Tibial nerve (tissue), 4 donors: Measurements from ENCODE around the gene PGGHG. TPM values are rescaled to one million over a fixed set of nuclear protein-coding genes. Genes with fewer than 3 reads are reported as not detected.

Source experiments
- DNase-seq, 2 donors: peaks; one replicate each; pipeline ENCODE4 v3.0.0-alpha.2; 2019; ENCODE audit warnings: low spot score in 2 of 2
- H3K27ac ChIP-seq, 4 donors: fragments of 200-600 bp; sonication (generic) in 3 of 4; one replicate each; pipeline ENCODE4 v1.5.1; 2017 to 2019; ENCODE audit warnings: mild to moderate bottlenecking in 1 of 4
- H3K27me3 ChIP-seq, 2 donors: fragments of 200-600 bp; sonication (generic) in 1 of 2; one replicate each; pipeline versions ENCODE4 v1.5.1 to v1.6.0; 2017 to 2019
- H3K36me3 ChIP-seq, 3 donors: fragments of 200-600 bp; sonication (generic); one replicate each; pipeline ENCODE4 v1.5.1; 2018 to 2019
- H3K4me1 ChIP-seq, 4 donors: fragments of 200-600 bp; sonication (generic) in 3 of 4; one replicate each; pipeline ENCODE4 v1.5.1; 2017 to 2019
- H3K4me3 ChIP-seq, 4 donors: fragments of 200-600 bp; sonication (generic) in 3 of 4; one replicate each; pipeline ENCODE4 v1.5.1; 2017 to 2019; ENCODE audit warnings: mild to moderate bottlenecking in 1 of 4, moderate library complexity in 1 of 4
- H3K9me3 ChIP-seq, 4 donors: fragments of 200-600 bp; sonication (generic) in 3 of 4; one replicate each; pipeline ENCODE4 v1.5.1; 2017 to 2019
- EP300 ChIP-seq, 2 donors: sonication (generic); formaldehyde crosslinking; IDR thresholded peaks; one replicate each; pipeline ENCODE4 v1.6.1; 2017; ENCODE audit warnings: antibody characterized with exemption in 2 of 2, mild to moderate bottlenecking in 1 of 2
- WGBS, 2 donors: methylation state at CpG; one replicate each; pipeline ENCODE4 v1.1.5; 2018; 5-methylcytosine and 5-hydroxymethylcytosine counted together
- small RNA-seq: library from RNA; depleted of rRNA; stranded (forward); fragments of <200 nt; gene quantifications from one replicate; pipeline ENCODE3, GENCODE V24; 2016
- total RNA-seq, 4 donors: library from RNA; depleted of rRNA; stranded (reverse); fragments of >200 nt; gene quantifications; one replicate each; pipeline ENCODE4 v1.1.0, GENCODE V29; 2016

The PGGHG gene
- total RNA-seq, 4 donors from 2014 or later = 43.7 to 166 (median 55.6) TPM

DNA sequence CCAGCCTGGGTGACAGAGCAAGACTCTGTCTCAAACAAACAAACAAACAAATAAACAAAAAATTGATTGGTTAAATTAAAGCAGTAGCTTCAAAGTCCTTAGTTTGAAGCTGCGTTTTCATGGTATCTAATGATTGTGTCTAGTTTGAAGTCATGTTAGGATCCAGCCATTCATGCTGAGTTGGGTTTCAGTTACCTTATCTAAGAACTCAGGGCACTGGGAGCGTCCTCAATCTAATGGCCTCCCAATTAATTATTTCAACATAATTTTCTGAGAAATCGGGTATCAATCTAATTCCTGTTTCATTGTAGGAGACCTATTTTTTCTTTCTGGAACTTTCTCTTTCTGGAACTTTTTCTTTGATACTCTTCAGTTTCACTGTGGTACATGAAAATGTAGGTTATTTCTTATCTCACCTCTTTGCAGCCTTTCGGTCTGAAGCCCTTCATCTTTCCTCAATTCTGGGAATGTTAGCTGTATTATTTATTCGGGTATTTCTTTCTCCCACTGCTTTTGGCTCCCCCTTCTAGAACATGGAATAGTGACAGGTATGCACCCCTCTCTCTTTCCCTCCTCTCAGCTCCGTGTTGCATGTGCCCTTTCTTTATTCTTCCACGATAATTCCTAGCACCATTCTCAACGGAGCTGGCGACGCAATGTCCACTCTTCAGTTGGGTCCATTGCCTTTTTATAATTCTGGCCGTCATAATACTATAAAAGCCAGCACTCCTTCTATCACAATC, 56.1 kb downstream of the PGGHG start:
- no peak for DNase-seq
- no peaks in the 10 kb centered on the region for H3K27me3 ChIP-seq
- no peak for TF ChIP-seq EP300 (IDR thresholded peaks at IDR 0.05)
- H3K9me3 ChIP-seq = no peaks in the 10 kb centered on the region
- no peaks in the 10 kb centered on the region for H3K36me3 ChIP-seq
- H3K4me3 ChIP-seq = no peak overlapping the region
- WGBS, 2 donors = 90 to 91% methylated on average over 11 of the region's 11 CpGs
- no peak overlapping the region for H3K27ac ChIP-seq
- peaks cover 0 to 30% (median 6%) of the 10 kb centered on the region in 4 donors for H3K4me1 ChIP-seq

Small RNAs within 50 kb of the gene (small RNA-seq; reads per million reads assigned to genes)
- not detected for gene AC136475.6

Other genes with a start within 250 kb of the PGGHG start
- gene SCGB1C1, start 96.0 kb upstream of the PGGHG start, total RNA-seq = not detected
- gene BET1L, start 81.7 kb upstream of the PGGHG start, total RNA-seq = 10 to 100 TPM; 30.9 to 43.9 (median 38.7) TPM
- gene RIC8A, start 81.4 kb upstream of the PGGHG start, total RNA-seq = 100 to 1,000 TPM in 3 of 4 donors, 10 to 100 TPM in 1; 69.0 to 118 (median 101) TPM
- 10 to 100 TPM; 14.9 to 23.4 (median 17.5) TPM for gene SIRT3, start 52.8 kb upstream of the PGGHG start, total RNA-seq
- 100 to 1,000 TPM in 3 of 4 donors, 10 to 100 TPM in 1; 72.0 to 136 (median 120) TPM for gene PSMD13, start 52.1 kb upstream of the PGGHG start, total RNA-seq
- gene NLRP6, start 10.7 kb upstream of the PGGHG start, total RNA-seq = 1 to 10 TPM; 1.0 to 3.3 (median 1.7) TPM
- gene IFITM5, start 10.4 kb downstream of the PGGHG start, total RNA-seq = not detected
- 100 to 1,000 TPM; 258 to 624 (median 292) TPM for gene IFITM2, start 18.7 kb downstream of the PGGHG start, total RNA-seq
- gene IFITM1, start 24.9 kb downstream of the PGGHG start, total RNA-seq = 100 to 1,000 TPM; 216 to 431 (median 256) TPM
- gene IFITM3, start 31.7 kb downstream of the PGGHG start, total RNA-seq = 100 to 1,000 TPM; 258 to 816 (median 325) TPM
- 10 to 100 TPM in 2 of 4 donors, 1 to 10 TPM in 2; 7.1 to 22.2 (median 14.1) TPM for gene B4GALNT4, start 80.4 kb downstream of the PGGHG start, total RNA-seq
- gene PKP3, start 105.1 kb downstream of the PGGHG start, total RNA-seq = 10 to 100 TPM in 3 of 4 donors, 1 to 10 TPM in 1; 4.6 to 16.2 (median 13.5) TPM
- 10 to 100 TPM; 29.1 to 81.1 (median 69.3) TPM for gene SIGIRR, start 125.9 kb downstream of the PGGHG start, total RNA-seq
- gene ANO9, start 152.9 kb downstream of the PGGHG start, total RNA-seq = under 1 TPM in 3 of 4 donors, not detected in 1; 0.78 to 0.90 (median 0.87) TPM
- 100 to 1,000 TPM in 1 of 4 donors, 10 to 100 TPM in 3; 54.2 to 100 (median 63.9) TPM for gene PTDSS2, start 161.2 kb downstream of the PGGHG start, total RNA-seq
- gene RNH1, start 218.1 kb downstream of the PGGHG start, total RNA-seq = 100 to 1,000 TPM; 220 to 303 (median 281) TPM
- 10 to 100 TPM; 64.3 to 71.1 (median 68.1) TPM for gene HRAS, start 246.4 kb downstream of the PGGHG start, total RNA-seq
- gene LRRC56, start 248.4 kb downstream of the PGGHG start, total RNA-seq = 1 to 10 TPM in 1 of 4 donors, under 1 TPM in 2, not detected in 1; 0.22 to 1.4 (median 0.60) TPM